Trophoblast cell (in vitro differentiated cells and primary cell): Measurements from ENCODE around the gene PHKB.

ENCODE experiments used
- DNase-seq, 2 donors: peaks; one replicate each; pipeline ENCODE4 v3.0.0-alpha.2; 2016
- H2AFZ ChIP-seq: 2 replicates; pipeline ENCODE4 v1.6.1; 2013; ENCODE audit warnings: low read length, moderate library complexity, mild to moderate bottlenecking; ENCODE audit not compliant: insufficient read depth, poor library complexity
- H2AK5ac ChIP-seq: 2 replicates; pipeline ENCODE4 v1.6.1; 2013; ENCODE audit warnings: mild to moderate bottlenecking, low read length
- H2BK120ac ChIP-seq: 2 replicates; pipeline ENCODE4 v1.6.1; 2013; ENCODE audit warnings: low read length, mild to moderate bottlenecking, moderate library complexity; ENCODE audit not compliant: insufficient read depth, poor library complexity
- H2BK12ac ChIP-seq: 2 replicates; pipeline ENCODE4 v1.6.1; 2013; ENCODE audit warnings: mild to moderate bottlenecking, low read length, moderate library complexity
- H2BK5ac ChIP-seq: 2 replicates; pipeline ENCODE4 v1.6.1; 2013; ENCODE audit warnings: low read length, low read depth, moderate library complexity, mild to moderate bottlenecking; ENCODE audit not compliant: poor library complexity
- H3K14ac ChIP-seq: 2 replicates; pipeline ENCODE4 v1.6.1; 2013; ENCODE audit warnings: mild to moderate bottlenecking, low read length
- H3K18ac ChIP-seq: 2 replicates; pipeline ENCODE4 v1.6.1; 2013; ENCODE audit warnings: mild to moderate bottlenecking, low read length
- H3K23ac ChIP-seq: 2 replicates; pipeline ENCODE4 v1.6.1; 2013; ENCODE audit warnings: low read length
- H3K27ac ChIP-seq: 2 replicates; pipeline ENCODE4 v1.5.1; 2013; ENCODE audit warnings: low read depth, mild to moderate bottlenecking, inconsistent platforms, low read length, moderate library complexity
- H3K27me3 ChIP-seq: 2 replicates; pipeline ENCODE4 v1.6.1; 2013; ENCODE audit warnings: inconsistent platforms, mild to moderate bottlenecking, low read length, moderate library complexity; ENCODE audit not compliant: insufficient read depth
- H3K36me3 ChIP-seq, 2 experiments: 1 replicate in 1 of 2; 2 replicates in 1 of 2; pipeline ENCODE4 v1.6.1; 2013; ENCODE audit warnings: low read length in 2 of 2, mild to moderate bottlenecking in 2 of 2, moderate library complexity in 1 of 2; ENCODE audit not compliant: insufficient read depth in 2 of 2, control insufficient read depth in 1 of 2
- H3K4ac ChIP-seq: 2 replicates; pipeline ENCODE4 v1.6.1; 2013; ENCODE audit warnings: low read depth, mild to moderate bottlenecking, low read length, moderate library complexity
- H3K4me1 ChIP-seq, 2 experiments: 1 replicate in 1 of 2; 2 replicates in 1 of 2; pipeline ENCODE4 v1.6.1; 2013; ENCODE audit warnings: low read length in 2 of 2, mild to moderate bottlenecking in 2 of 2, moderate library complexity in 1 of 2; ENCODE audit not compliant: insufficient read depth in 2 of 2, control insufficient read depth in 1 of 2
- H3K4me2 ChIP-seq: 2 replicates; pipeline ENCODE4 v1.6.1; 2013; ENCODE audit warnings: inconsistent platforms, mild to moderate bottlenecking, low read length, moderate library complexity
- H3K4me3 ChIP-seq: 2 replicates; pipeline ENCODE4 v1.5.1; 2013; ENCODE audit warnings: mild to moderate bottlenecking, low read depth, low read length, inconsistent platforms
- H3K79me1 ChIP-seq: one replicate; pipeline ENCODE4 v1.6.1; 2013; ENCODE audit warnings: low read length
- H3K79me2 ChIP-seq: 2 replicates; pipeline ENCODE4 v1.6.1; 2013; ENCODE audit warnings: low read length, mild to moderate bottlenecking; ENCODE audit not compliant: control insufficient read depth, insufficient read depth, poor library complexity
- H3K9ac ChIP-seq: 2 replicates; pipeline ENCODE4 v1.6.1; 2013; ENCODE audit warnings: mild to moderate bottlenecking, low read length
- H3K9me3 ChIP-seq: 2 replicates; pipeline ENCODE4 v1.6.1; 2013; ENCODE audit warnings: low read depth, mild to moderate bottlenecking, control low read depth, inconsistent platforms, low read length; ENCODE audit not compliant: insufficient read depth
- H4K12ac ChIP-seq: 2 replicates; pipeline ENCODE4 v1.6.1; 2013; ENCODE audit warnings: low read depth, mild to moderate bottlenecking, low read length, moderate library complexity
- H4K8ac ChIP-seq: 2 replicates; pipeline ENCODE4 v1.6.1; 2013; ENCODE audit warnings: low read depth, mild to moderate bottlenecking, low read length, moderate library complexity
- H4K91ac ChIP-seq: one replicate; pipeline ENCODE4 v1.6.1; 2013; ENCODE audit warnings: low read depth, mild to moderate bottlenecking, low read length, moderate library complexity
- WGBS: extraction: QIAGEN DNeasy Blood & Tissue Kit; methylation state at CpG from one replicate; pipeline ENCODE4 v1.1.7; 2013; ENCODE audit warnings: missing lambda C conversion rate; ENCODE audit not compliant: insufficient read length, insufficient coverage; ENCODE audit errors: extremely low coverage; 5-methylcytosine and 5-hydroxymethylcytosine counted together

The PHKB gene

DNA sequence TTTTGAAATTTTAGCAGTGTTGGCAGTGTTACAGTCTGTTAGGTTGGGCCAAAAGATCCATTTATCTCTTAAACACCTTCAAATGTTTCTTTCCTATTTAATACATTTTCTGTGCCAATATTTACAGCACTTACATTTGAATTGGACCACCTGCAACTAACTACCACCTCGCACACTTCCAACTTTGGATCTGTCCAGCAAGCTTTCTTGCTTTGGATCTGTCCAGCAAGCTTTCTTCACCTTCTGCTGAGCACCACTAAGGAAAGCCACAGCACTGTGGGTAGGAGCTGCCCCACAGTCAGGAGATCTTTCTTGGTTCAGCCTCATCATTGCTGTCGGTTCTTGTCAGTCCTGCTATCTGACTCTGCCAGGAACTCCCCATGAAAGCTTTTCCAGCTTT is 129.3 kb downstream of the PHKB start:
- Histone ChIP-seq H3K4me2 (no peak overlapping the region), H4K12ac (no peak overlapping the region), H3K4me3 (no peak overlapping the region), H3K79me1 (no peaks in the 10 kb centered on the region), H2AFZ (no peak overlapping the region), H4K8ac (no peak overlapping the region), H3K4ac (no peak overlapping the region), H2BK120ac (no peak overlapping the region), H3K14ac (no peak overlapping the region), H4K91ac (no peak overlapping the region), H3K4me1 (no peaks in the 10 kb centered on the region), H2AK5ac (no peak overlapping the region), H2BK12ac (no peak overlapping the region), H3K18ac (no peak overlapping the region), H3K27ac (no peak overlapping the region), H2BK5ac (no peak overlapping the region), H3K36me3 (peaks cover 4 to 16% of the 10 kb centered on the region in 2 experiments), H3K23ac (no peak overlapping the region), H3K9ac (no peak overlapping the region), H3K27me3 (no peaks in the 10 kb centered on the region), H3K9me3 (no peaks in the 10 kb centered on the region), H3K79me2 (no peaks in the 10 kb centered on the region)
- no CpG with 5 or more reads among the region's 2 CpGs for WGBS
- no peak for DNase-seq

DNA sequence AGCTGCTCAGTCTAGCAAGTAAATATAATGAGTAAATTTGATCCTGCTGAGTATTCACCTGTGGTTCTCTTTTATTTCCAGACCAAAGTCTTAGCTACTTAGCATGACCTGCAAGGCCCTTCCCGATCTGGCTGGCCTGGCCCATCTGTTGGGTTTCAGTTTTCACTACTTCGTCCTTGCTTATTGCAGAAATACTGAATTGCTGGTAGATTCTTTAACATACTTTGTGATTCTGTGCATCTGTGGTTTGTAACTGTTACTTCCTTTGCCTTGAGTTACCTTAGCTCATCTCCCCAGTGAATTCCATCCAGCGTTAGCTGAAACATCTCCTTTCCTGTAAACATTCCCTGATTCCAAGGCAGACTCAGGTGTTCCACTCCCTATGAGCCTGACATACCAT is 131.1 kb downstream of the PHKB start:
- no peak for DNase-seq
- H4K12ac ChIP-seq, result no peak overlapping the region
- H3K27ac ChIP-seq, result no peak overlapping the region
- H4K91ac ChIP-seq, result no peak overlapping the region
- H2AK5ac ChIP-seq, result no peak overlapping the region
- no peak overlapping the region for H4K8ac ChIP-seq
- no peak overlapping the region for H2BK120ac ChIP-seq
- H3K36me3 ChIP-seq, result peaks cover 4 to 16% of the 10 kb centered on the region in 2 experiments
- H3K9me3 ChIP-seq, result no peaks in the 10 kb centered on the region
- H3K4me3 ChIP-seq, result no peak overlapping the region
- no peak overlapping the region for H2BK12ac ChIP-seq
- no peak overlapping the region for H3K4me2 ChIP-seq
- H3K79me1 ChIP-seq, result no peaks in the 10 kb centered on the region
- H3K9ac ChIP-seq, result no peak overlapping the region
- H3K18ac ChIP-seq, result no peak overlapping the region
- no peak overlapping the region for H2AFZ ChIP-seq
- H3K27me3 ChIP-seq, result no peaks in the 10 kb centered on the region
- no peaks in the 10 kb centered on the region for H3K4me1 ChIP-seq
- H3K23ac ChIP-seq, result no peak overlapping the region
- no CpG with 5 or more reads among the region's 3 CpGs for WGBS
- no peak overlapping the region for H3K4ac ChIP-seq
- no peaks in the 10 kb centered on the region for H3K79me2 ChIP-seq
- H3K14ac ChIP-seq, result no peak overlapping the region
- no peak overlapping the region for H2BK5ac ChIP-seq

DNA sequence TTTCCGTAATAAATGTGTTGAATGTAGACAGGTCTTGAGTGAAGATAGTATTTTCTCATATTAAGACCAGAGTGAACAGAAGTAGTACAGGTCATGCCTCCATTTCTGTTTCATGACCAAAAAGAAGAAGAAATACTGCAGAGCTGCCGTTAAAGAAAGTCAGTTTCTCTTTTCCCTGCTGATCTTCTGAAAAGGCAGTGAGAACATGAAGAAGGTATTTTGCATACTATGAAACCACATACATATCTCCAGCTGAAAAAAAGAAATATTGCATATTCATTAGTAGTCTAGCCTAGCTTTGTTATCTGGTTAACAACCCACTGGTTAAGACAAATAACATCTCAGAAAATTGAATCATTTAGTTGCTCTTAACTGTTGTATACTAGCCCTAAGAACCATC is 138.4 kb downstream of the PHKB start:
- Histone ChIP-seq H3K79me1 (no peaks in the 10 kb centered on the region), H2BK120ac (no peak overlapping the region), H3K27me3 (no peaks in the 10 kb centered on the region), H4K91ac (no peak overlapping the region), H3K14ac (no peak overlapping the region), H3K36me3 (peaks cover 1 to 3% of the 10 kb centered on the region in 2 experiments), H2BK12ac (no peak overlapping the region), H4K12ac (no peak overlapping the region), H3K4me3 (no peak overlapping the region), H3K23ac (no peak overlapping the region), H3K18ac (no peak overlapping the region), H4K8ac (no peak overlapping the region), H2BK5ac (no peak overlapping the region), H2AFZ (no peak overlapping the region), H3K9me3 (no peaks in the 10 kb centered on the region), H3K9ac (no peak overlapping the region), H3K4me1 (no peaks in the 10 kb centered on the region), H3K79me2 (no peaks in the 10 kb centered on the region), H3K4me2 (no peak overlapping the region), H2AK5ac (no peak overlapping the region), H3K4ac (no peak overlapping the region), H3K27ac (no peak overlapping the region)
- no peak for DNase-seq
- no CpG with 5 or more reads among the region's 2 CpGs for WGBS

GRCh38 chr16:47600376-47600775 is 139.2 kb downstream of the PHKB start:
- Histone ChIP-seq H2BK5ac (no peak overlapping the region), H3K4me1 (no peaks in the 10 kb centered on the region), H3K4me2 (no peak overlapping the region), H3K4me3 (no peak overlapping the region), H2AFZ (no peak overlapping the region), H3K18ac (no peak overlapping the region), H3K27me3 (no peaks in the 10 kb centered on the region), H4K8ac (no peak overlapping the region), H4K12ac (no peak overlapping the region), H2BK120ac (no peak overlapping the region), H3K27ac (no peak overlapping the region), H3K79me2 (no peaks in the 10 kb centered on the region), H3K9ac (no peak overlapping the region), H3K9me3 (no peaks in the 10 kb centered on the region), H2BK12ac (no peak overlapping the region), H3K36me3 (peaks cover 1 to 3% of the 10 kb centered on the region in 2 experiments), H3K79me1 (no peaks in the 10 kb centered on the region), H2AK5ac (no peak overlapping the region), H3K14ac (no peak overlapping the region), H3K23ac (no peak overlapping the region), H3K4ac (no peak overlapping the region), H4K91ac (no peak overlapping the region)
- WGBS, result no CpG with 5 or more reads among the region's 6 CpGs
- DNase-seq, result no peak
